ENCODE measurements around the gene MYCN. TPM values are rescaled to one million over a fixed set of nuclear protein-coding genes. Genes with fewer than 3 reads are reported as not detected.
A peak's percentile ranks its signal among the peaks of the same experiment; 100 is the strongest.

The MYCN gene
- total and polyA plus RNA-seq, 2 of the 8 experiments (the other 6 are each of a cell fraction or from before 2014, with no cell fraction given), result 87.8 to 137 TPM

GRCh38 chr2:15995603-15996002, 55.3 kb downstream of the MYCN start:
- H2BK20ac ChIP-seq (ENCODE audit: low read length), result no peak overlapping the region
- DNase-seq (ENCODE audit: low read depth in 1 of 2, low spot score in 2 of 2) (no peak), FAIRE-seq (no peak)
- no peaks in the 10 kb centered on the region for H3K36me3 ChIP-seq (ENCODE audit: control insufficient read depth in 2 of 4, insufficient read depth in 4 of 4, low read length in 3 of 4)
- H3K56ac ChIP-seq (replicated peaks; ENCODE audit: insufficient read length, low read depth, low read length), result no peak overlapping the region
- no peak overlapping the region for H3K4me3 ChIP-seq (ENCODE audit: extremely low read depth in 1 of 4, insufficient read depth in 2 of 4, low read depth in 3 of 4, low read length in 4 of 4)
- no peak overlapping the region for H2BK15ac ChIP-seq (ENCODE audit: low read length)
- H3K4me1 ChIP-seq (replicated peaks in 1 of 4; ENCODE audit: control insufficient read depth in 3 of 4, insufficient read depth in 4 of 4, low read length in 3 of 4), result peaks cover 0 to 9% (median 3%) of the 10 kb centered on the region in 4 experiments; a peak in 4 of 7 replicates
- no peak overlapping the region for H2AFZ ChIP-seq (ENCODE audit: low read length)
- no peak overlapping the region for H2BK12ac ChIP-seq (ENCODE audit: low read depth, low read length)
- no peak overlapping the region for H3K4me2 ChIP-seq (ENCODE audit: insufficient read depth in 1 of 2, low read depth in 2 of 2, low read length in 2 of 2)
- no peak overlapping the region for H3K23ac ChIP-seq (ENCODE audit: insufficient read length)
- H3K27me3 ChIP-seq (replicated peaks in 1 of 4; ENCODE audit: control insufficient read depth in 3 of 4, extremely low read depth in 1 of 4, insufficient read depth in 3 of 4, low read length in 3 of 4), result no peaks in the 10 kb centered on the region; a peak in 1 of 7 replicates
- H2AK5ac ChIP-seq (ENCODE audit: low read depth, low read length), result peak overlapping the region; percentile 24; the same call in 1 of the 2 replicates
- H3K4ac ChIP-seq (replicated peaks; ENCODE audit: insufficient read length, low read depth, low read length), result no peak overlapping the region
- no peak overlapping the region for H4K5ac ChIP-seq (ENCODE audit: insufficient read length, low read depth, low read length)
- no peak for TF ChIP-seq HDAC2 (IDR thresholded peaks at IDR 0.05; ENCODE audit: borderline replicate concordance in 1 of 2, low read depth in 2 of 2, low read length in 2 of 2)
- TF ChIP-seq POLR2AphosphoS5 (IDR thresholded peaks at IDR 0.05; ENCODE audit: low read depth, low read length), result no peak
- TF ChIP-seq EP300 (IDR thresholded peaks at IDR 0.05; ENCODE audit: borderline replicate concordance in 1 of 2, low read depth in 2 of 2, low read length in 2 of 2), result no peak
- H4K8ac ChIP-seq (ENCODE audit: extremely low read depth, insufficient read depth, low read length), result no peak overlapping the region
- ChIA-PET CTCF (ENCODE audit: partially characterized antibody) (interaction anchor here (0.7 kb wide), 1 partner anchor 28 kb away, joined by 3 read pairs; no protein-coding TSS in a partner anchor), POLR2A (ENCODE audit: partially characterized antibody) (no interaction called here)
- 98% methylated on average over 3 of the region's 3 CpGs; no CpG with 5 or more reads in 1 of the 2 experiments for WGBS, 2 experiments (ENCODE audit: extremely low coverage in 1 of 2, insufficient coverage in 1 of 2, insufficient read length in 1 of 2, insufficient replicate concordance in 2 of 2, low coverage in 1 of 2, low lambda C conversion rate in 2 of 2, missing lambda C conversion rate in 1 of 2)
- H3K79me2 ChIP-seq (ENCODE audit: control insufficient read depth in 1 of 2, insufficient read depth in 2 of 2, low read length in 2 of 2), result no peaks in the 10 kb centered on the region
- no peaks in the 10 kb centered on the region for H4K20me1 ChIP-seq (replicated peaks in 1 of 2; ENCODE audit: control insufficient read depth in 1 of 2, insufficient read depth in 2 of 2, low read length in 2 of 2)
- no peak overlapping the region for H4K91ac ChIP-seq (replicated peaks; ENCODE audit: insufficient read length, low read length)
- H3K23me2 ChIP-seq (ENCODE audit: low read depth, low read length), result no peaks in the 10 kb centered on the region
- no peaks in the 10 kb centered on the region for H3K9me3 ChIP-seq (ENCODE audit: insufficient read depth in 2 of 2, low read depth in 1 of 2, low read length in 1 of 2)
- no peak overlapping the region for H3K18ac ChIP-seq (ENCODE audit: extremely low read depth, low read length)
- no peak overlapping the region for H3K14ac ChIP-seq (ENCODE audit: insufficient read length)
- H3K9ac ChIP-seq (replicated peaks in 1 of 4; ENCODE audit: extremely low read depth in 1 of 4, low read depth in 3 of 4, low read length in 3 of 4), result no peak overlapping the region
- no peaks in the 10 kb centered on the region for H3K79me1 ChIP-seq (ENCODE audit: low read depth, low read length)
- no peak overlapping the region for H2BK120ac ChIP-seq (replicated peaks; ENCODE audit: low read depth, low read length)
- H2BK5ac ChIP-seq (ENCODE audit: low read depth, low read length), result no peak overlapping the region
- no peak overlapping the region for H3K27ac ChIP-seq (ENCODE audit: low read depth, low read length)
